ENCODE measurements around the gene SERPINA1. TPM values are rescaled to one million over a fixed set of nuclear protein-coding genes. Genes with fewer than 3 reads are reported as not detected.

Gene SERPINA1
- polyA plus RNA-seq, 2 of the 4 experiments (the other 2 are of a cell fraction) = 0.34 to 2.2 TPM

DNA sequence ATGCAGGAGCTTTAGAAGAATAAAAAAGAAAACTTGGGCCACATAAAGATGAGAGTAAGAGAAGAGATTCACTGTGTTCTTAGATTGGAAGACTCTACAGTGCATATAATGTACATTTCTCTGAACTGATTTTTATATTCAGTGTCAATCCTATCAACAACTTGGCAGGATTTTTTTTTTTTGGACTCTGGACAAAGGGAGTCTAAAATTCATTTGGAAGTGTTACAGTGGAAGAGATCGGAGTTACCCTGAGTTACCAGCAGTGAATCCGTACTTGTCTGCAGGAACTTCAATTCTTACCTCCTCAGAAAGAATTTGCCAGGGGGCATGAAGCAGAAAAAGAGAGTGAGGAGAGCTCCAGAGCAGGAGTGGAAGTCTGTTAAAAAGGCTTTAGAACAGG, 40.2 kb upstream of the SERPINA1 start:
- no peaks in the 10 kb centered on the region; the same call in 2 of the 3 replicates for H3K9me3 ChIP-seq
- H3K4me3 ChIP-seq = no peak overlapping the region
- ATAC-seq (no peak), DNase-seq (ENCODE audit: low read depth in 1 of 2, low spot score in 1 of 2) (no peak), FAIRE-seq (no peak)
- no peak for TF ChIP-seq FOSB (CRISPR knock-in tag; IDR thresholded peaks at IDR 0.05)
- no peak for TF ChIP-seq KDM1A (IDR thresholded peaks at IDR 0.05; ENCODE audit: low read depth)
- TF ChIP-seq, protein P1, sequence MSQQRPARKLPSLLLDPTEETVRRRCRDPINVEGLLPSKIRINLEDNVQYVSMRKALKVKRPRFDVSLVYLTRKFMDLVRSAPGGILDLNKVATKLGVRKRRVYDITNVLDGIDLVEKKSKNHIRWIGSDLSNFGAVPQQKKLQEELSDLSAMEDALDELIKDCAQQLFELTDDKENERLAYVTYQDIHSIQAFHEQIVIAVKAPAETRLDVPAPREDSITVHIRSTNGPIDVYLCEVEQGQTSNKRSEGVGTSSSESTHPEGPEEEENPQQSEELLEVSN (IDR thresholded peaks at IDR 0.05; ENCODE audit: borderline replicate concordance, low read depth) = no peak
- no peak for TF ChIP-seq JUN (IDR thresholded peaks at IDR 0.05)
- no peak for TF ChIP-seq KDM5A (IDR thresholded peaks at IDR 0.05)
- no peak for TF ChIP-seq NPAS2 (CRISPR knock-in tag; IDR thresholded peaks at IDR 0.05; ENCODE audit: borderline replicate concordance)
- WGBS (ENCODE audit: missing lambda C conversion rate) = 33% methylated on average over 2 of the region's 2 CpGs
- POLR2A ChIA-PET = no interaction called here
- H3K4me2 ChIP-seq = no peak overlapping the region
- no peak overlapping the region for H3K27ac ChIP-seq
- no peaks in the 10 kb centered on the region for H3K4me1 ChIP-seq
- CTCF ChIA-PET = interaction anchor here (0.6 to 1.0 kb wide), 3 partner anchors 13 to 254 kb away, joined by 3 to 4 read pairs (median 3); no protein-coding TSS in a partner anchor

DNA sequence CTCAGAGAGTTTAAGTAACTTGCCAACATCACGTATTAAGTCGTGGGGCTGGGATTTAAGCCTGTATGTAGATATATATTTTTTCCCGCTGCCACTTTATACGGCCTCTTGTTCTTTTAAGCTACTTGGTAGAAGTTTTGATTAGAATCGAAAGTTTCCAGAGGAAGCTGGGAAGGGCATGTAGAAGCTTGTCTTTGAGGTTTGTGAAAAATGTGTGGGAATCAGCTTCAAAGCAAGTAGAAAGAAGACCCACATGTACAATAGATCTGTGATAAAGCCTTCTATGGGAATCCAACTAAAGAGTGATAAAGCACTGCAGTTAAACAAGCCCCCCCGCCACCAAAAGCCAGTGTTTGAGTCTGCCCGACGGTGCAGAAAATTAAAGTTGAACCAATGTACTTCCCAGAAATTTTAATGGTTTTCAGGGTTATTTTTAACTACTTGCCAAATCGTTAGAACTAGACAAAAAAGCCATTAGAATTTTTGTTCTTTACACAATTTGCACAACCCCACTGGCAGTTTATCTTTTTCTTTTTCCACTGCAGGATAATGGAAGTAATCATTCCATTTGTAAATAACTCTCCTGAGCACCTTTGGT, 38.7 kb upstream of the SERPINA1 start:
- TF ChIP-seq FOSB (CRISPR knock-in tag; IDR thresholded peaks at IDR 0.05) (no peak), CBX8 (IDR thresholded peaks at IDR 0.05) (peak; percentile 82; the same call in 1 of the 2 replicates), NFE2L2 (conservative IDR thresholded peaks at IDR 0.05; ENCODE audit: low read length) (no peak), EP300 (IDR thresholded peaks at IDR 0.05) (no peak), RNF2 (IDR thresholded peaks at IDR 0.05; ENCODE audit: borderline replicate concordance, low read depth) (peak; percentile 91; the same call in 1 of the 2 replicates)
- DNase-seq (ENCODE audit: low read depth in 1 of 2, low spot score in 1 of 2) (no peak), FAIRE-seq (no peak), ATAC-seq (no peak)
- H3K4me2 ChIP-seq = no peak overlapping the region
- POLR2A ChIA-PET = no interaction called here
- WGBS (ENCODE audit: missing lambda C conversion rate) = 36% methylated on average over 9 of the region's 9 CpGs
- H3K9me3 ChIP-seq = no peaks in the 10 kb centered on the region; the same call in 2 of the 3 replicates
- CTCF ChIA-PET = interaction anchor here (0.6 to 1.6 kb wide), 2 partner anchors 59 to 783 kb away, joined by 3 to 5 read pairs; no protein-coding TSS in a partner anchor
- H3K4me3 ChIP-seq = no peak overlapping the region
- no peaks in the 10 kb centered on the region for H3K4me1 ChIP-seq
- H3K27ac ChIP-seq = no peak overlapping the region

DNA sequence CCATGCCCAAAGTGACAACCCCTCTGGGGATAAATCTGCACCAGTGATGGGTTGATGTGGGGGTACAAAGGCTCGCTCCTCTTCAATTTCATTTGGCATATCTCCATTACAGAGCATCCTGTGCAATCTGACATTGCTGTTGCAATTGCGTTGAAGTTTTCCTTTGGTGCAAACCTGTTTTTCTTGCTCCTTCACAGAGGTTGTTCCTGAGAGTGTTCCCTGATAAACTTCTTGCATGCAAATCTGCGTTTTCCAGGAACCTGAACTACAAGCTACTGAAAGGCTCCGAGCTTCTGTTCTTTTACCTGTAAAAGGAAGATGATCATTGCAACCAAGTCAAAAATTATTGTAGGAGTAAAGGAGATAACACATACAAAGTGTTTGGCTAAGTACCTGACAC, 38.1 kb upstream of the SERPINA1 start:
- FAIRE-seq (no peak), ATAC-seq (no peak), DNase-seq (ENCODE audit: low read depth in 1 of 2, low spot score in 1 of 2) (no peak)
- H3K9me3 ChIP-seq = no peaks in the 10 kb centered on the region; the same call in 2 of the 3 replicates
- H3K4me3 ChIP-seq = no peak overlapping the region
- H3K4me2 ChIP-seq = no peak overlapping the region
- H3K27ac ChIP-seq = no peak overlapping the region
- no peaks in the 10 kb centered on the region for H3K4me1 ChIP-seq
- ChIA-PET CTCF (interaction anchor here (0.6 to 1.6 kb wide), 2 partner anchors 60 to 783 kb away, joined by 3 to 5 read pairs; no protein-coding TSS in a partner anchor), POLR2A (no interaction called here)
- 22% methylated on average over 4 of the region's 4 CpGs for WGBS (ENCODE audit: missing lambda C conversion rate)
- TF ChIP-seq, protein P2, sequence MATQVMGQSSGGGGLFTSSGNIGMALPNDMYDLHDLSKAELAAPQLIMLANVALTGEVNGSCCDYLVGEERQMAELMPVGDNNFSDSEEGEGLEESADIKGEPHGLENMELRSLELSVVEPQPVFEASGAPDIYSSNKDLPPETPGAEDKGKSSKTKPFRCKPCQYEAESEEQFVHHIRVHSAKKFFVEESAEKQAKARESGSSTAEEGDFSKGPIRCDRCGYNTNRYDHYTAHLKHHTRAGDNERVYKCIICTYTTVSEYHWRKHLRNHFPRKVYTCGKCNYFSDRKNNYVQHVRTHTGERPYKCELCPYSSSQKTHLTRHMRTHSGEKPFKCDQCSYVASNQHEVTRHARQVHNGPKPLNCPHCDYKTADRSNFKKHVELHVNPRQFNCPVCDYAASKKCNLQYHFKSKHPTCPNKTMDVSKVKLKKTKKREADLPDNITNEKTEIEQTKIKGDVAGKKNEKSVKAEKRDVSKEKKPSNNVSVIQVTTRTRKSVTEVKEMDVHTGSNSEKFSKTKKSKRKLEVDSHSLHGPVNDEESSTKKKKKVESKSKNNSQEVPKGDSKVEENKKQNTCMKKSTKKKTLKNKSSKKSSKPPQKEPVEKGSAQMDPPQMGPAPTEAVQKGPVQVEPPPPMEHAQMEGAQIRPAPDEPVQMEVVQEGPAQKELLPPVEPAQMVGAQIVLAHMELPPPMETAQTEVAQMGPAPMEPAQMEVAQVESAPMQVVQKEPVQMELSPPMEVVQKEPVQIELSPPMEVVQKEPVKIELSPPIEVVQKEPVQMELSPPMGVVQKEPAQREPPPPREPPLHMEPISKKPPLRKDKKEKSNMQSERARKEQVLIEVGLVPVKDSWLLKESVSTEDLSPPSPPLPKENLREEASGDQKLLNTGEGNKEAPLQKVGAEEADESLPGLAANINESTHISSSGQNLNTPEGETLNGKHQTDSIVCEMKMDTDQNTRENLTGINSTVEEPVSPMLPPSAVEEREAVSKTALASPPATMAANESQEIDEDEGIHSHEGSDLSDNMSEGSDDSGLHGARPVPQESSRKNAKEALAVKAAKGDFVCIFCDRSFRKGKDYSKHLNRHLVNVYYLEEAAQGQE (IDR thresholded peaks at IDR 0.05) = no peak
- TF ChIP-seq HOXA7 (CRISPR knock-in tag; IDR thresholded peaks at IDR 0.05) (no peak), RFX5 (IDR thresholded peaks at IDR 0.05) (no peak), BHLHE40 (IDR thresholded peaks at IDR 0.05; ENCODE audit: low read depth, low read length) (no peak), NPAS2 (CRISPR knock-in tag; IDR thresholded peaks at IDR 0.05; ENCODE audit: borderline replicate concordance) (no peak), JUN (IDR thresholded peaks at IDR 0.05) (no peak), GATA3 (IDR thresholded peaks at IDR 0.05; ENCODE audit: borderline replicate concordance) (no peak), HEYL (CRISPR knock-in tag; IDR thresholded peaks at IDR 0.05) (no peak), TFCP2L1 (CRISPR knock-in tag; IDR thresholded peaks at IDR 0.05) (no peak), RNF2 (IDR thresholded peaks at IDR 0.05; ENCODE audit: borderline replicate concordance, low read depth) (no peak), SMC3 (IDR thresholded peaks at IDR 0.05) (no peak), NFE2L2 (conservative IDR thresholded peaks at IDR 0.05; ENCODE audit: low read length) (no peak), ZFP36 (IDR thresholded peaks at IDR 0.05; ENCODE audit: borderline replicate concordance, partially characterized antibody) (no peak)
- TF ChIP-seq, protein P1 (IDR thresholded peaks at IDR 0.05; ENCODE audit: borderline replicate concordance, low read depth) = no peak
- TF ChIP-seq, protein P3, sequence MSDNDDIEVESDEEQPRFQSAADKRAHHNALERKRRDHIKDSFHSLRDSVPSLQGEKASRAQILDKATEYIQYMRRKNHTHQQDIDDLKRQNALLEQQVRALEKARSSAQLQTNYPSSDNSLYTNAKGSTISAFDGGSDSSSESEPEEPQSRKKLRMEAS (IDR thresholded peaks at IDR 0.05) = no peak
- TF ChIP-seq, protein P4, sequence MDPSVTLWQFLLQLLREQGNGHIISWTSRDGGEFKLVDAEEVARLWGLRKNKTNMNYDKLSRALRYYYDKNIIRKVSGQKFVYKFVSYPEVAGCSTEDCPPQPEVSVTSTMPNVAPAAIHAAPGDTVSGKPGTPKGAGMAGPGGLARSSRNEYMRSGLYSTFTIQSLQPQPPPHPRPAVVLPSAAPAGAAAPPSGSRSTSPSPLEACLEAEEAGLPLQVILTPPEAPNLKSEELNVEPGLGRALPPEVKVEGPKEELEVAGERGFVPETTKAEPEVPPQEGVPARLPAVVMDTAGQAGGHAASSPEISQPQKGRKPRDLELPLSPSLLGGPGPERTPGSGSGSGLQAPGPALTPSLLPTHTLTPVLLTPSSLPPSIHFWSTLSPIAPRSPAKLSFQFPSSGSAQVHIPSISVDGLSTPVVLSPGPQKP (IDR thresholded peaks at IDR 0.05; ENCODE audit: low read depth, low read length) = no peak
- TF ChIP-seq, protein P5, sequence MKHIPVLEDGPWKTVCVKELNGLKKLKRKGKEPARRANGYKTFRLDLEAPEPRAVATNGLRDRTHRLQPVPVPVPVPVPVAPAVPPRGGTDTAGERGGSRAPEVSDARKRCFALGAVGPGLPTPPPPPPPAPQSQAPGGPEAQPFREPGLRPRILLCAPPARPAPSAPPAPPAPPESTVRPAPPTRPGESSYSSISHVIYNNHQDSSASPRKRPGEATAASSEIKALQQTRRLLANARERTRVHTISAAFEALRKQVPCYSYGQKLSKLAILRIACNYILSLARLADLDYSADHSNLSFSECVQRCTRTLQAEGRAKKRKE (CRISPR knock-in tag; IDR thresholded peaks at IDR 0.05; ENCODE audit: low read depth) = no peak
- TF ChIP-seq, protein P6, sequence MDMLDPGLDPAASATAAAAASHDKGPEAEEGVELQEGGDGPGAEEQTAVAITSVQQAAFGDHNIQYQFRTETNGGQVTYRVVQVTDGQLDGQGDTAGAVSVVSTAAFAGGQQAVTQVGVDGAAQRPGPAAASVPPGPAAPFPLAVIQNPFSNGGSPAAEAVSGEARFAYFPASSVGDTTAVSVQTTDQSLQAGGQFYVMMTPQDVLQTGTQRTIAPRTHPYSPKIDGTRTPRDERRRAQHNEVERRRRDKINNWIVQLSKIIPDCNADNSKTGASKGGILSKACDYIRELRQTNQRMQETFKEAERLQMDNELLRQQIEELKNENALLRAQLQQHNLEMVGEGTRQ (IDR thresholded peaks at IDR 0.05) = no peak

Measured in A549 (cell line).